HG02678 (cell line): Measurements from ENCODE around the gene EEA1.

Source experiments
- ATAC-seq: cut with Tn5 transposase; IDR thresholded peaks from one replicate; pipeline ENCODE4 v1.9.1; 2021; ENCODE audit warnings: mild to moderate bottlenecking, moderate library complexity; ENCODE audit not compliant: unreplicated experiment

EEA1 gene

GRCh38 chr12:92938638-92939037, 9.5 kb upstream of the EEA1 start:
- no peak for ATAC-seq

- no peak for ATAC-seq
Measured at GRCh38 chr12:92938018-92938417, 8.9 kb upstream of the EEA1 start.

GRCh38 chr12:92933606-92934005, 4.5 kb upstream of the EEA1 start:
- ATAC-seq = no peak

- no peak for ATAC-seq
Measured at GRCh38 chr12:92930421-92930820, 1.3 kb upstream of the EEA1 start.

GRCh38 chr12:92929983-92930382, 888 bp upstream of the EEA1 start:
- ATAC-seq = no peak

- peak; percentile 10 for ATAC-seq
Measured at GRCh38 chr12:92928421-92928961, 604 bp downstream of the EEA1 start.

GRCh38 chr12:92927436-92928281, 1.4 kb downstream of the EEA1 start:
- ATAC-seq = no peak

- ATAC-seq = no peak
Measured at GRCh38 chr12:92927055-92927435, 2.0 kb downstream of the EEA1 start.

GRCh38 chr12:92926549-92926948, 2.5 kb downstream of the EEA1 start:
- ATAC-seq = no peak

- peak; percentile 90 for ATAC-seq
Measured at GRCh38 chr12:92921877-92922276, 7.2 kb downstream of the EEA1 start.

- ATAC-seq = no peak
Measured at GRCh38 chr12:92915365-92915764, 13.7 kb downstream of the EEA1 start.

GRCh38 chr12:92914170-92914569, 14.9 kb downstream of the EEA1 start:
- ATAC-seq = no peak

- no peak for ATAC-seq
Measured at GRCh38 chr12:92912672-92913071, 16.4 kb downstream of the EEA1 start.

- no peak for ATAC-seq
Measured at GRCh38 chr12:92912052-92912451, 17.0 kb downstream of the EEA1 start.

GRCh38 chr12:92911339-92911738, 17.8 kb downstream of the EEA1 start:
- no peak for ATAC-seq

- no peak for ATAC-seq
Measured at GRCh38 chr12:92908108-92908507, 21.0 kb downstream of the EEA1 start.

- no peak for ATAC-seq
Measured at GRCh38 chr12:92905811-92906554, 23.1 kb downstream of the EEA1 start.

- no peak for ATAC-seq
Measured at GRCh38 chr12:92905258-92905810, 23.8 kb downstream of the EEA1 start.

GRCh38 chr12:92900941-92901340, 28.2 kb downstream of the EEA1 start:
- no peak for ATAC-seq

- ATAC-seq = no peak
Measured at GRCh38 chr12:92899386-92900001, 29.6 kb downstream of the EEA1 start.

- ATAC-seq = no peak
Measured at GRCh38 chr12:92898755-92899154, 30.3 kb downstream of the EEA1 start.
